ENCODE results near the gene HHIP. TPM values are rescaled to one million over a fixed set of nuclear protein-coding genes. Genes with fewer than 3 reads are reported as not detected.
"Not testable (repeated sequence)": the region's sequence is repeated elsewhere in the genome, so short reads cannot be mapped to it uniquely, and the experiment has no call there.

The HHIP gene
- total RNA-seq, 4 donors from 2014 or later: 0.15 to 1.5 TPM; not detected in 2

GRCh38 chr4:144740316-144740715, 94.4 kb downstream of the HHIP start:
- Histone ChIP-seq H3K4me1 (no peaks in the 10 kb centered on the region), H3K27me3 (no peaks in the 10 kb centered on the region), H3K27ac (no peak overlapping the region), H3K36me3 (no peaks in the 10 kb centered on the region), H3K4me3 (no peak overlapping the region), H3K9me3 (no peaks in the 10 kb centered on the region)
- no peak for DNase-seq
- TF ChIP-seq, protein P1, sequence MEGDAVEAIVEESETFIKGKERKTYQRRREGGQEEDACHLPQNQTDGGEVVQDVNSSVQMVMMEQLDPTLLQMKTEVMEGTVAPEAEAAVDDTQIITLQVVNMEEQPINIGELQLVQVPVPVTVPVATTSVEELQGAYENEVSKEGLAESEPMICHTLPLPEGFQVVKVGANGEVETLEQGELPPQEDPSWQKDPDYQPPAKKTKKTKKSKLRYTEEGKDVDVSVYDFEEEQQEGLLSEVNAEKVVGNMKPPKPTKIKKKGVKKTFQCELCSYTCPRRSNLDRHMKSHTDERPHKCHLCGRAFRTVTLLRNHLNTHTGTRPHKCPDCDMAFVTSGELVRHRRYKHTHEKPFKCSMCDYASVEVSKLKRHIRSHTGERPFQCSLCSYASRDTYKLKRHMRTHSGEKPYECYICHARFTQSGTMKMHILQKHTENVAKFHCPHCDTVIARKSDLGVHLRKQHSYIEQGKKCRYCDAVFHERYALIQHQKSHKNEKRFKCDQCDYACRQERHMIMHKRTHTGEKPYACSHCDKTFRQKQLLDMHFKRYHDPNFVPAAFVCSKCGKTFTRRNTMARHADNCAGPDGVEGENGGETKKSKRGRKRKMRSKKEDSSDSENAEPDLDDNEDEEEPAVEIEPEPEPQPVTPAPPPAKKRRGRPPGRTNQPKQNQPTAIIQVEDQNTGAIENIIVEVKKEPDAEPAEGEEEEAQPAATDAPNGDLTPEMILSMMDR (IDR thresholded peaks at IDR 0.05): no peak
- no peak for TF ChIP-seq POLR2A (IDR thresholded peaks at IDR 0.05)
- intact Hi-C loops (cut with DNase I; ENCODE audit: low total_unique reads): no loop called here

DNA sequence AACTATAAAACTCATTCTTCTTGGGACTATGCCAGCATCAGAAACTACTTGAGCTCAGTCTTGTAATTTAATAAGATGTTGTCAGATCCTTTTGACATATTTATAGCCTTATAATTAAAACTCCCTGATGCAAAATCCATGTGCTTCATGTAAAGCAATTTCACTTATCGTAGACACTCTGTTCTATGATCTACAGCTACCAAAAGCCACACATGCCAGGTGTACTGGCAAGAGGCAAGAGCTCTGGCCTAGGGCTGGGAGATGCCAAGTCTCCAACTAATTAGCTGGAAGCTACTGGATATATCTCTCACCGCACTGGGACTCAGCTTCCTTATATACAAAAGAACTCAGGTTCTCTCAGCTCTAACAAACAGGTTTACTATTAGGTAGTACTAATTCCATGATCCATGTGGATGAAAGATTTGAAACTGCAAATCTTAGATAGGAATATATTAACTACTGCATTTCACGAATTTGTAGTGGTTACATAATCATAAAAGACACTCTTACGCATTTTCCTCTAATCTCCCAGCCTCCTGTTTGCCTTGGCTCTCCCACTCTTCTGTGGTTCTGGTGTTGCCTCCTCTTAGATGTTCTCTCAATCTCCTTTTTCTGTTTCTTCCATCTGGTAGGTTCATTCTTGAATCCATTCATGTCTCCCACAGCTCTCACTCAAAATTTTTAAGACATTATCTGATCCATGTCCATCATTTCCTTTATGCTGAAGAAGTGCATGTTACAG, 103.0 kb downstream of the HHIP start:
- Histone ChIP-seq H3K9me3 (no peaks in the 10 kb centered on the region), H3K36me3 (no peaks in the 10 kb centered on the region), H3K27me3 (no peaks in the 10 kb centered on the region), H3K27ac (no peak overlapping the region), H3K4me1 (no peaks in the 10 kb centered on the region), H3K4me3 (no peak overlapping the region)
- DNase-seq: no peak
- intact Hi-C loops (cut with DNase I; ENCODE audit: low total_unique reads): no loop called here
- no peak for TF ChIP-seq POLR2A (IDR thresholded peaks at IDR 0.05)
- TF ChIP-seq, protein P1 (IDR thresholded peaks at IDR 0.05): no peak

GRCh38 chr4:144750348-144750747, 104.4 kb downstream of the HHIP start:
- intact Hi-C loops (cut with DNase I; ENCODE audit: low total_unique reads): no loop called here
- Histone ChIP-seq H3K9me3 (no peaks in the 10 kb centered on the region), H3K27me3 (no peaks in the 10 kb centered on the region), H3K36me3 (no peaks in the 10 kb centered on the region), H3K27ac (no peak overlapping the region), H3K4me1 (no peaks in the 10 kb centered on the region), H3K4me3 (no peak overlapping the region)
- TF ChIP-seq, protein P1 (IDR thresholded peaks at IDR 0.05): no peak
- no peak for TF ChIP-seq POLR2A (IDR thresholded peaks at IDR 0.05)
- no peak for DNase-seq

- Histone ChIP-seq H3K27ac (no peak overlapping the region), H3K4me1 (no peaks in the 10 kb centered on the region), H3K27me3 (no peaks in the 10 kb centered on the region), H3K36me3 (no peaks in the 10 kb centered on the region), H3K4me3 (no peak overlapping the region), H3K9me3 (no peaks in the 10 kb centered on the region)
- TF ChIP-seq, protein P1 (IDR thresholded peaks at IDR 0.05): no peak
- no peak for TF ChIP-seq POLR2A (IDR thresholded peaks at IDR 0.05)
- intact Hi-C loops (cut with DNase I; ENCODE audit: low total_unique reads): no loop called here
- DNase-seq: no peak
Observed at GRCh38 chr4:144754562-144755410, 108.8 kb downstream of the HHIP start.

DNA sequence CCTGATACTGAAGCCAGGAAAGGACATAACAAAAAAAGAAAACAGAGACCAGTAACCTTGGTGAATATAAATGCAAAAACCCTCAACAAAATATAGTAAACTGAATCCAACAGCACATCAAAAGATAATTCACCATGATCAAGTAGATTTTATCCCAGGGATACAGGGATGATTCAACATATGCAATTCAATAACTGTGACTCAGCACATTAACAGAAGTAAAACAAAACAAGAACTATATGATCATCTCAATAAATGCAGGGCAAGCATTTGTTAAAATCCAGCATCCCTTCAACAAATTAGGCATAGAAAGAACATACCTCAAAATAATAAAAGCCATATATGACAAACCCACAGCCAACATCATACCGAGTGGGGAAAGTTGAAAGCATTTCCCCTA, 112.0 kb downstream of the HHIP start:
- Histone ChIP-seq H3K27ac (no peak overlapping the region), H3K4me1 (no peaks in the 10 kb centered on the region), H3K27me3 (no peaks in the 10 kb centered on the region), H3K9me3 (no peaks in the 10 kb centered on the region), H3K36me3 (no peaks in the 10 kb centered on the region), H3K4me3 (no peak overlapping the region)
- no peak for TF ChIP-seq POLR2A (IDR thresholded peaks at IDR 0.05)
- TF ChIP-seq, protein P1 (IDR thresholded peaks at IDR 0.05): no peak
- no peak for DNase-seq
- intact Hi-C loops (cut with DNase I; ENCODE audit: low total_unique reads): no loop called here

DNA sequence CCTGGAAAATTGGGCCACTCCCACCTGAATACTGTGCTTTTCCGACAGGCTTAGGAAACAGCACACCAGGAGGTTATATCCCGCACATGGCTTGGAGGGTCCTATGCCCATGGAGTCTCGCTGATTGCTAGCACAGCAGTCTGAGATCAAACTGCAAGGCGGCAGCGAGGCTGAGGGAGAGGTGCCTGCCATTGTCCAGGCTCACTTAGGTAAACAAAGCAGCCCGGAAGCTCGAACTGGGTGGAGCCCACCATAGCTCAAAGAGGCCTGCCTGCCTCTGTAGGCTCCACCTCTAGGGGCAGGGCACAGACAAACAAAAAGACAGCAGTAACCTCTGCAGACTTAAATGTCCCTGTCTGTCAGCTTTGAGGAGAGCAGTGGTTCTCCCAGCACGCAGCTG, 122.9 kb downstream of the HHIP start:
- H3K4me3 ChIP-seq; intact Hi-C loops (cut with DNase I; ENCODE audit: low total_unique reads); H3K27me3 ChIP-seq; H3K36me3 ChIP-seq; DNase-seq; H3K9me3 ChIP-seq; H3K27ac ChIP-seq; H3K4me1 ChIP-seq: not testable (repeated sequence)
